HG02588 (cell line): Measurements from ENCODE around the gene SNAPC3.
A peak's percentile ranks its signal among the peaks of the same experiment; 100 is the strongest.

Experiments used
- ATAC-seq: cut with Tn5 transposase; IDR thresholded peaks from one replicate; pipeline ENCODE4 v1.9.1; 2021; ENCODE audit warnings: mild to moderate bottlenecking, moderate library complexity; ENCODE audit not compliant: unreplicated experiment

SNAPC3 gene

DNA sequence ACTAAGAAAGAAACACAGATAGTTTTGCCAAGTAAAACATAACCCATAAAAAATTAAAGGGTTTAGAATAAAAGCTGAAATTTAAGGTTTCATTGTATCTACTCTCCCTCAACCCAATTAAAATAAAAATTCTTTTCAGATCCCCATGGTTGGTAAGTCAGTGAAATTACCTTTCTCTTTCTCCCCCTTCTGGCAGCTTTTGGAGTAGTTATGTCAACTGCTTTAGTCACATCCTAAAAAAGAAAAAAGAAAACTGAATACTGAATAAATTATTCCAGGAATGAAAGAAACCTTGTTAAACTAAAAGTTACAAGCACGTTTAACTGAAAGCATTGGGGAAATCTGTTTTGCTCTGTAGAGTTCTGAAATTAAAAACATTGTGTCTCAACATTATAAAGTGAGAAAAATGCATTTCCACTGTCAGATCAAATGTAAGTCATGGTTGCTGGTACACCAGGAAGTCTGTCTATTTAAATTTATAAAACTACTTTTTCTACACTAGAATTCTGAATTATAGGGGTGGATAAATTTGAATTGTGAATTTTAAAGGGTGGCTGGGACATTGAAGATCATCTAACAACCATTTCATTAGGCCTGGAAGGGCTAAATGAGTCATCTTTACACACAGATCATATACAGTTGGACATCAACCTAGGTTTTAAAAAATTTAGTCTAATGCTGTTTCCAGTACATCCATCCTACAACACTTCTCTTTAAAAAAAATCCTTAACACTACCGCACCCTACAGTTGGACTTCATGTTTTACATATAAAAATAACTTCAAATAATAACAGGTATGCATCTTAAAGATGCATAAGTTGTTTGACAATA, 63.4 kb downstream of the SNAPC3 start:
- no peak for ATAC-seq

DNA sequence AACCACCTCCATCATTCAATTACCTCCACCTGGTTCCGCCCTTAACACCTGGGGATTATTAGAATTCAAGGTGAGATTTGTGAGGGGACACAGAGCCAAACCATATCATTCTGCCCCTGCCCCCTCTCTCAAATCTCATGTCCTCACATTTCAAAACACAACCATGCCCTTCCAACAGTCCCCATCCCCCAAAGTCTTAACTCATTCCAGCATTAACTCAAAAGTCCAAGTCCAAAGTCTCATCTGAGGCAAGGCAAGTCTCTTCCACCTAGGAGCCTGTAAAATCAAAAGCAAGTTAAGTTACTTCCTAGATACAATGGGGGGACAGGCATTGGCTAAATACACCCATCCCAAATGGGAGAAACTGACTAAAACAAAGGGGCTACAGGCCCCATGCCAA, 69.3 kb downstream of the SNAPC3 start:
- no peak for ATAC-seq

DNA sequence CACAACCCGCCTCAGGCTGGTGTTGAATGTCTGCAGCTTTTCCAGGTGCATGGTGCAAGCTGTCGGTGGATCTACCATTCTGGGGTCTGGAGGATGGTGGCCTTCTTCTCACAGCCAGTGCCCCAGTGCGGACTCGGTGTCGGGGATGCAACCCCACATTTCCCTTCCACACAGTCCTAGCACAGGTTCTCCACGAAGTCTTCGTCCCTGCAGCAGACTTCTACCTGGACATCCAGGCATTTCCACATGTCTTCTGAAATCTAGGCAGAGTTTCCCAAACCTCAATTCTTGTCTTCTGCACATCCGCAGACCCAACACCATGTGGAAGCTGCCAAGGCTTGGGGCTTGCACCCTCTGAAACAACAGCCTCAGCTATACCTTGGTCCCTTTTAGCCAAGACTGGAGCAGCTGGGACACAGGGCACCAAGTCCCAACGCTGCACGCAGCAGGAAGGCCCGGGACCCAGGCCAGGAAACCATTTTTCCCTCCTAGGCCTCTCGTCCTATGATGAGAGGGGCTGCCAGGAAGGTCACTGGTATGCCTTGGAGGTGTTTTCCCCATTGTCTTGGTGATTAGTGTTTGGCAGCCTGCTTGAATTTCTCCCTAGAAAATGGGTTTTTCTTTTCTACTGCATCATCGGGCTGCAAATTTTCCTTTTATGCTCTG, 69.9 kb downstream of the SNAPC3 start:
- no peak for ATAC-seq

DNA sequence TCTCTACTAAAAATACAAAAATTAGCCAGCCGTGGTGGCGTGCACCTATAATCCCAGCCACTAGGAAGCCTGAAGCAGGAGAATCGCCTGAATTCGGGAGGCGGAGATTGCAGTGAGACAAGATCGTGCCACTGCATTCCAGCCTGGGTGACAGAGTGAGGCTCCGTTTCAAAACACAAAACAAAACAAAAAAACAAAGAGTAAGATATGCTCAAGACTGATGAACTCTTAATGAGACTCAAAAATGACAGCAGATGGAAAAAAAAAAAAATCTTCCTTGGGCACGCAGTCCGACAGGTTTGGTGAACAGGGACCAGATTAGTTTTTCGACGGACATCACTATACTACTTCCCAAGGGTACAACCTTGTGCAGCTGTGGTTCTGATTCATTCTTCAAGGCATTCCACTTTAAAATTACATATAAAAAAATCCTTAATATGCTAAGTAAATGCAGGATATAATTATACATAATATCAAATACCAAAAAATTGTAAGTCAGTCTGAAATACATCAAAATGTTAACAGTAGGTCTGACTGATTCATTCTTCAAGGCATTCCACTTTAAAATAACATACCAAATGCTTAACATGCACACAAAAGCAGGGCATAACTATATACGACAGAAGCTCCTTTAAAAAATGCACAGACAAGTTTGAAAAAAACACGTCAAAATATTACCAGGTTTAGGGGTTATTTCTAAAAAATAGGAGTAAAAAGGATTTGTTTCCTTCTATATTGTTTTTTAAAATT, 75.7 kb downstream of the SNAPC3 start:
- no peak for ATAC-seq

DNA sequence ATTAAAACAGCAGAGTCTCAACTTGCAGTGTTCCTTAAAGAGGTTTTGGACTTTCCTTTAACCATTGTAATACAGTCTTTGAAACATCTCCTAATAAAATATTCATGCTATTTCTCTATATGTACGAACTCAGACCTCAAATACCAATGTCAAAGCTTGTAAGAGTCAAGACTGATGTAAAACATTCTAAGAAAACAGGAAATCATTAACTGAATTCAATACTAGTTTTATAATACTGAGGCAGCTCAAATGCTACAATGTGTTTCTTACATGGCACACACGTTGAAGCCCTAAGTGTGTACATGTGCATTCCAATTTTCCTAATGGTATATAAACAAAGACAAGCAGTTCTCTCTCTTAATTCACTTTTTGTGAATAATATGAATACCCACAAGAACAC, 76.5 kb downstream of the SNAPC3 start:
- ATAC-seq: no peak

DNA sequence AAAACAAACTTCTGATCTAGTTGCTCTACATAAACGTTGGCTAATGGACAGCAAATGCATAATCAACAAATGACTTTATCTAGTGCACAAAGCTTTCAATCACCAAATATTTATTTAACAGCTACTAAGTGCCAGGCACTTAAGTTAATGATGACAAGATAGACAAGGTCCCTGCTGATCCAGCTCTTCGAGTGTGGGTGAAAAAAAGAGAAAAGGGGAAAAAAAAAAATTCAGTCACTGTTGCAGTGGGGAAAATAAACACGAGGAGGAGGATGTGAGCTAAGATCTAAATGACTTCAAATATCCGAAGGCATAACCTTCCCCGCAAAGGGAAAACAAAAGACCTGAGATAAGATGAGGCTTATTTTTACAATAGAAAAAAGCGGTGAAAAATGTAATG, 78.5 kb downstream of the SNAPC3 start:
- ATAC-seq: no peak

DNA sequence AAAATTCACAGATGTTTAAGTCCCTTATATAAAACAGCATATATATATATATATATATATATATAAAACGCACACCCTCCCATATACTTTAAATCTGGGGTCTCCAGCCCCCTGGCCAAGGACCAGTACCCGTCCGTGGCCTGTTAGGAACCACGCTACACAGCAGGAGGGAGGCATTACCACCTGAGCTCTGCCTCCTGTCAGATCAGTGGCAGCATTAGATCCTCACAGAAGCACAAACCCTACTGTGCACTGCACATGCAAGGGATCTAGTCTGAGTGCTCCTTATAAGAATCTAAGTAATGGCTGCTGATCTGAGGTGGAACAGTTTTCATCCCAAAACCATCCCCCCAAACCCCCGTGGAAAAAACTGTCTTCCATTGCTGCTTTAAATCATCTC, 79.1 kb downstream of the SNAPC3 start:
- no peak for ATAC-seq

DNA sequence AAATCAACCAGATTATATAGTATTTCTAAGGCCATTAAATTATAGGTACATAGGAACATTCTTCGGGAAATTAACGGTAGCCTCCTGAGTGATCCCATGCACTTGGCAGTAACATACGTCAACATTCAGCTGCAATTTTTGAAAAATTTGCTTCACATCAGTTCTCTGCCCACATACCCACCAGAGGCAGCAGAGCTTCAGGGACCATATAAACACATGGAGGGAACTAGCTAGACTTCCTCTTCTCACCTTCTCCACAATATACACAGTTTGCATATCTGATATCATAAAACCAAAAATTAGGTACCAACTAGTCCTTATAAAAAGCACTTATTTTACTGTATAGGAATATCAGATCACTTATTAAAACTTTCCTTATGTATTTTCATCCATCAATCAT, 83.2 kb downstream of the SNAPC3 start:
- no peak for ATAC-seq

DNA sequence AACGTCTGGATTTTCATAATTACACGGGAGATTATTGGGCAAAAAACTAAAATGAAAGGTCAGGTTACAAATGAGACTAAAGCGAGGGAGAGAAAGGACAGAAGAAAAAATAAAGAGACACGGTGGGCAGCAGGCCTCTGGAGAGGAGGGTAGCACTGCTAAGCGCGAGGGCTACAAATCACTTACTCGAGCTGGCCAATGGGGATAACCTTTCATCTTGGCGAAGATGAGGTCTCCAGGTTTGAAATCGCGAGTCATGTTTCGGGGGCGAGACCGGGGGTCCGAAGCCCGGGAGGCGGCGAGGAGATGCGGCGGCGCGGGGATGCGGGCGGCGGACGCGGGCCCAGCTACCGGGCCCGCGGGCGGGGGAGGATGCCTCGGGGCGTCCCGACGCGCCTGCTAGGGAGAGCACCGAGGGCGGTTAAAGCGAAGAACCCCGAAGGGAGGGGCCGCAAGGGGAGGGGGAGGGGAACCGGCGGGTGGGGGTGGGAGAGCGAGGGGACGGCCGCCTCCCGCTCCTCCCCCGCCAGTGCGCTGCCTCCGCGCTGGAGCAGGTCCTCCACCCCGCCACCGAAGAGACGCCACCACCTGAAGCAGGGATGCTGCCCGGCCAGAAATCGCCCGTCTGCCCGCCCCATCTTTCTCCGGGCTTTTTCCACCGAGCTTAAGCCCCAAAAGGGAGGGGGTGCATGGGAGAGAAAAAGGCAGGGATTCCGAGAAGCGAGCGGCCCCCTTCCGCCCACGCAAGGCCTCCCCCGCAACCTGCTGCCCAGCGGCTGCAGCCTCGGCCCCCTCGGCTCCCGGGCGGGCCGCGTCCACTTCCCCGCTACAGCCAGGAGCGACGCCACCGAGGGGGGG, 87.5 kb downstream of the SNAPC3 start:
- peak; percentile 50 for ATAC-seq

DNA sequence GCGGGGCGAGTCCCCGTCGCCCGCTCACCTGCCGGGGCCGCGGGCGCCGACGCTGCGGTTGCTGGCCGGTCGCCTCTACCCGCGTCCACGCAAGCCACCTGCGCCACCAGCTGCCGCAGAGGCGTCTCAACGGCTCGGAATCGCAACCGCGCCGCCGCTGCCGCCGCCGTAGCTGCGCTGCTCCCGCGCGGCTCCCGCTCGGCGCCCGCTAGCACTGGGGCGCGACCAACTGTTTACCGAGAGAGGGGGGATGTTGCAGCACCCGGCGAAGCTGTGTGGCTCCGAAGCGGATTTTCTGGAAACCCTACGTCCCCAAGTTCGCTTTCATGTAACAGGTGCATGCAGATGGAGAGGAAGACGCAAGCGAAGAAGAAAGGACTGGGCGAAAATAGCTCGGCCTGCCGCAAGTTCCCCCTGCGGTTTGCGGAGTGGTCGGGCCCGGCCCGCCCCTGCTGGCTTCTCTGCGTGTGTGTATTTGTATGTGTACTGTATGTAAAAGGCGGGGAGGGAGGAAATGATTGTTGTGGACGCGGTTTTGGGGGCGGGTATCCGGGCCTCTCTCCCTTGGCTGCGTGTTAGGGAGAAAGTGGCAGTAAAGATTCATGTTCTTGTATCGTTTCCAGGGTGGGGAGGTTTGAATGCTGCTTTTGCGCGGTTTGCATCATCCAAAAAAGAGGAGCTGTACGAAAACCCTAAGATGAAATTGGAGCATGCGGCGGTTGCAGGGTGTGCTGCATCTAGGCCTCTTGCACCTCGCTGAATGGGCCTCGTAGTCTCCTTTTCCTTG, 88.3 kb downstream of the SNAPC3 start, which contains the start of gene PSIP1:
PSIP1 (minus strand) TSS at position 182 of the 787 bp plus-strand sequence. CDS start 782 bp downstream, outside the sequence.
- peak; percentile 75 for ATAC-seq
